AML-193 (cell line): ENCODE results near the gene PLAGL1.
"Not testable (repeated sequence)": the region's sequence is repeated elsewhere in the genome, so short reads cannot be mapped to it uniquely, and the experiment has no call there.

ENCODE experiments used
- DNase-seq, 2 experiments: peaks; one replicate each; lab custom pipeline; 2025; lab: John Stamatoyannopoulos, UW

PLAGL1 gene

GRCh38 chr6:143939364-143939763 is 68.7 kb downstream of the PLAGL1 start:
- DNase-seq = no peak

DNA sequence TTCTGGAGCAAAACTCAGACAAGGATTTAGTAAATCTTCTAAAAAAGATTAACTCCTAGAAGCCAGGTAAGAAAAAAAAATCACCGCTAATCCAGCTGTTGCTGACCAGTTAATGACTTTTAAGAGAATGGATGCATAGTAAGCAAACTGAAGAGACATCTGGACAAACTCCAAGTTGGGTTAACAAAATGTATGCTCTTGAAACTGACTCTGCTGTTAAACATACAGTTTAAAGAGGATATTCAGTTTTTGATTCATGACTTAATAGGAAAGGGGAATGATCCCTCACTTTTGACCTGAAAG is 70.4 kb downstream of the PLAGL1 start:
- DNase-seq = no peak

- DNase-seq = peak in 1 of 2 experiments; percentile 14
Observed at GRCh38 chr6:143936778-143937667, 71.0 kb downstream of the PLAGL1 start.

DNA sequence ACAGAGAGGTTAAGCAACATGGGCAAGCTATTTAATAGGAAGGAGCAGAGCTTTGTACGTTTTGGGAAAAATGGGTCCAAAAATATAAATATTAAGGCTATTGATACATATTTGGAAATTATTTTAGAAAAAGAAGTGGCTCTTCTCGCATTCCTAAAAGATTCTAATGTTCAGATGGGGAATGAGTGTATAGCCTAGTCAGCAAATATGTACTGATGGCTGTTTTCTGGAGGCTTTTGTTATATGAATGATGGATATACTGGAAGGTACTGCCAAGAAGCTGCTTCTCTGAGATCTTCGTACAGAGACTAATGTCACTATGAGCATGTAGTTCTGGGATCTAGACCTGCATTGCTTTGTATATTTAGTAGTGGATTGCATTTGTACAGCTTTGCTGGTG is 71.7 kb downstream of the PLAGL1 start:
- no peak for DNase-seq

- DNase-seq = no peak
Observed at GRCh38 chr6:143934867-143935266, 73.2 kb downstream of the PLAGL1 start.

- no peak for DNase-seq
Observed at GRCh38 chr6:143934331-143934730, 73.7 kb downstream of the PLAGL1 start.

DNA sequence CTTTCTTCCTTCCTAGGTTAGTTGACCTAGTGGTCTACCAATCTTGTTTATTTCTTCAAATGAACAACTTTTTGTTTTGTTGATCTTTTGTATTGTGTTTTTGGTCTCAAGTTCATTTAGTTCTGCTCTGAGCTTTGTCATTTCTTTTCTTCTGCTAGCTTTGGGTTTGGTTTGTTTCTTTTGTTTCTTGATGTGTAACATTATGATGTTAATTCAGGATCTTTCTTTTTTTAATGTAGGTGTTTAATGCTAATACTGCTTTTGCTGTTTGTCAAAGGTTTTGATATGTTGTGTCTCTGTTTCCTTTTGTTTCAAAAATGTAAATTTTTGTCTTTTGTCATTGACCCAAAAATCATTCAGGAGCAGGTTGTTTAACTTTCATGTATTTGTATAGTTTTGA is 78.1 kb downstream of the PLAGL1 start:
- DNase-seq = no peak

DNA sequence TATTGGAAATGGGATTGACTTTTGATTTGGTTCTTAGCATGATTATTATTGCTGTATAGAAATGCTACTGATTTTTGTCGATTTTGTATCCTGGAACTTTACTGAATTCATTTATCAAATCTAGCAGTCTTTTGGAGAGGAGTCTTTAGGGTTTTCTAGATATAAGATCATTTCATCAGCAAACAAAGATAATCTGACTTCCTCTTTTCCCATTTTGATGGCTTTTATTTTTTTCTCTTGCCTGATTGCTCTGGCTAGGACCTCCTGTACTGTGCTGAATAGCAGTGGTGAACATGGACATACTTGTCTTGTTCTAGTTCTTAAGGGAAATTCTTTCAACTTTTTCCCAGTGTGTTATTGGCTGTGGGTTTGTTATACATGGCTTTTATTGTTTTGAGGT is 79.2 kb downstream of the PLAGL1 start:
- DNase-seq = no peak

GRCh38 chr6:143917026-143917425 is 91.0 kb downstream of the PLAGL1 start:
- DNase-seq = not testable (repeated sequence)

DNA sequence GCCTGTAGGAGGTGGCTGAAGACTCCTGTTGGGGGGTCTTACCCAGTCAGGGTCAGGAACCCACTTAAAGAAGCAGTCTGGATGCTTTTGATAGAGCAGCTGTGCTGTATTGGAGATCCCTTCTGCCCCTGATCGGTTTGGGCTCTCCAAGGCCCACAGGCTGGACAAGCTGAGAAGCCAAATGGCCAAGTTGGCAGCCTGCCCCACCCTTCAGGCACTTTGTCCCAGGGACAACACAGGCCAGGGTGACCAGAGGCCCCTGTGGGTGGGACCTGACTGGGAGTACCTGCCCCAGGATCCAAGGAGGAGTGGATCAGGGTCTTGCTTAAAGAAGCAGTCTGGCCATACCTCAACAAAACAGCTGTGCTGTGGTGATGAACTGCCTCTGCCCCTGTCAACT is 95.4 kb downstream of the PLAGL1 start:
- DNase-seq = no peak

DNA sequence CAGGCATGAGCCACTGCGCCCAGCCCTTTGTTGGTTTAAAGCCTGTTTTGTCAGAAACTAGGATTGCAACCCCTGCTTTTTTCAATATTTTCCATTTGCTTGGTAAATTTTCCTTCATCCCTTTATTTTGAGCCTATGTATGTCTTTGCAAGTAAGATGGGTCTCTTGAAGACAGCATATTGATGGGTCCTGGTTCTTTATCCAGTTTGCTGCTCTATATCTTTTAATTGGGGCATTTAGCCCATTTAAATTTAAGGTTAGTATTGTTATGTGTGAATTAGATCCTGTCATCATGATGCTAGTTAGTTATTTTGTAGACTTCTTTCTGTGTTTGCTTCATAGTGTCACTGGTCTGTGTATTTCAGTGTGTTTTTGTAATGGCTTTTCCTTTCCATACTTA is 97.0 kb downstream of the PLAGL1 start:
- no peak for DNase-seq

GRCh38 chr6:143902827-143903226 is 105.2 kb downstream of the PLAGL1 start:
- DNase-seq = no peak

DNA sequence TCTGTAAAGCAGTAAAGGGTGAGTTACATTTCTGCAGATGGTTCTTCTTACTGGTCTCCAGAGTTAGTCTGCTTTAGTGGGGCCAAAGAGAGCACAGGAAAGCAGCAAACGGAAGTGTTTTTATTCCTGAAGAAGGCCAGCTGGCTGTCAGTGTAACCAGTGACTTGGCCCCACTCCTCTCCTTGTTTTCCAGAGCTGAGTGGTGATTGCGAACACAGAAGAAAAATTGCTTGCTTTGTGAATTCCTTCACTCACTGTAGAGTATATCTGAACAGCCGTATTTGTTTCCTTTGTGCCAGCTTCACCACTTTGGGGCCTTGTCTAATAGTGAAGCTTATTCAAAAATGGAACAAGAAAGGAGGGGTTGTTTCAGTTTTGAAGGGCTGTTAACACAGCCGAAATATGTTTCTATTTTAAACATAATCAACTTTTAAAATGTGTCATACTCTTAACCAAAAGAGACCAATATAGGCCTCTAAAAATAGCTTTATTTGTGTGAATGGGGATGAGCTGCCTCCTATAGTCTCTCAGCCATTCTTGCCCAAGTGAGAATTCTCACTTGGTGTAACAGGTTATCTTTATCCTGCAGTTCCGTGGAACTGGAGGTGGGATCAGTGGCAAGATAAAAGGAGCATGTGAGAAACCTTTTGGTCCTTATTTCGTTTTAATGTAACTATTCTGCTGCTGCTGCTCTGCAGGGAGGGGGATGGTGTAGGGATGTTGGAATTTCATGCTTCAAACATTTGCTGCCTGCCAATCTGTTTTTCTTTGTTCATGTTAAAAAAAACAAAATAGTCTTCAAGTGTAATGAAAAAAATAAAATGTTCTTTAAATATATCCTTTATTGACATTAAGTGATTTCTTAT is 105.9 kb downstream of the PLAGL1 start:
- no peak for DNase-seq

- DNase-seq = no peak
Observed at GRCh38 chr6:143900358-143900757, 107.7 kb downstream of the PLAGL1 start.

DNA sequence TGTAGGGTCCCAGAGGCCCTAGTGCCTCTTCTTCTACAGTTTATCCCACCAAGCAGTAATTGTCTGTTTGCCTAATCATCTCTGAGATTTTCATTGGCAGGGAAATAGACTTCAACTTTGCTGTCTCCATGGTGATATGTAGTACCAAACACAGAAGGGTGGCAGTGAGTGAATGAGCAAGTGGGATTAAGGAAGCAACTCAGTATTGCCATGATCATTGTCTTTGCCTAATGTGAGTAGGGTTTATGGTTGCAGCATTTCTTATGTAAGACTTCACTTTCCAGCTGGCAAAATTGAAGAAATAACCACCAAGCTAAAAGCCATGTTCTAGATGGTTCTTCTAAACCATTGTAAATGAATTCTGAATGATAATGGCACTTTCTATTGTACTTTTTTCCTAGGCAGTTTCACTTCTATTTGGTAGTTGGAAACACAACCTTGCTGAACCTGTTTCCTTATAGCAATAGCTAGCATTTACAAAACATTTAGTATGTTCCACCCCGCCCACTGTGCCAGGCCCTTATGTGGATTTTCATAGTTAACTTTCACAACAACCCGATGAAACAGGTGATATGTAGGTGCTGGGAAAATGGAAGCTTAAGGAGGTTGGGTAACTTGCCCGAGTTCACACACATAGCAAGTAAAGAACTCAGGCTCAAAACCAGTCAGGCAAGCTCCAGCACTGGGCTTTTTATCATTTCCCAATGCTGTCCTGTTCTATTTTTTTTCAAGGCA is 111.8 kb downstream of the PLAGL1 start:
- peak; percentile 50 to 53 for DNase-seq

DNA sequence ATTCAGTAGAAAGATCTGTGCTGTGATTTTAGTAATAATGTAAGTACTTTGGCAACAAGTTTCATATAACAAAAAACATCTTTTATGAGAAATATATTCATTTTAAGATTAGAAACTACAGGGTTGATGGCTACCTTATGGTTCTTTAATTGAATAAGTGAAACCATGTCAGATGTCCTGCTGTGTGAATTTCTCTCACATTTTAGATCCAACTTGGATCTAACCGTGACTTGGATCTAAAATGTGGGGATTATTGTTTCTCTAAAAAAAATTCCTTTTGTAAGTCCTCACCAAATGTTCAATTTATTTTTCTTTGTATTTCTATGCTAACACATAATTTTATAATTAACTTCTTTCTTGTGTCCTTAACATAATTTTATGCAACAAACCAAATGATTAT is 113.4 kb downstream of the PLAGL1 start:
- no peak for DNase-seq
